Measurements from ENCODE around the gene RAB41.

Gene RAB41

GRCh38 chrX:70332600-70332999 is 50.6 kb downstream of the RAB41 start:
- Histone ChIP-seq H3K4me1 (ENCODE audit: low read length) (peaks cover 15% of the 10 kb centered on the region), H3K79me2 (ENCODE audit: low read length) (no peaks in the 10 kb centered on the region), H3K27ac (ENCODE audit: low read length) (no peak overlapping the region), H2AFZ (ENCODE audit: low read length) (no peak overlapping the region), H3K9me2 (replicated peaks; ENCODE audit: insufficient read depth, low read length) (no peaks in the 10 kb centered on the region), H3K9me3 (replicated peaks; ENCODE audit: insufficient read depth, low read length) (no peaks in the 10 kb centered on the region), H3K36me3 (replicated peaks; ENCODE audit: insufficient read depth, low read length) (no peaks in the 10 kb centered on the region), H3K4me3 (ENCODE audit: low read length) (no peak overlapping the region), H4K20me1 (ENCODE audit: insufficient read depth, low read length) (no peaks in the 10 kb centered on the region), H3K27me3 (replicated peaks; ENCODE audit: insufficient read depth, low read length) (no peaks in the 10 kb centered on the region), H3F3A (ENCODE audit: insufficient read depth, low read length) (0 out of 2 replicates have a peak, but pooled peaks cover 3% of the 10 kb centered on the region), H3K4me2 (ENCODE audit: low read depth, low read length) (no peak overlapping the region), H3K9ac (ENCODE audit: low read length) (no peak overlapping the region)
- no peak for DNase-seq
- TF ChIP-seq CTCF (IDR thresholded peaks at IDR 0.05; ENCODE audit: low read length): no peak; the same call in 1 of the 2 replicates
- no peak for TF ChIP-seq EZH2phosphoT487 (IDR thresholded peaks at IDR 0.05; ENCODE audit: low read length)
- no peak for TF ChIP-seq EZH2 (optimal IDR thresholded peaks at IDR 0.05; ENCODE audit: low read depth, low read length)

Data from MM.1S (cell line).